Muscle of leg (tissue), 3 donors: ENCODE measurements around the gene LASP1NB.
A peak's percentile ranks its signal among the peaks of the same experiment; 100 is the strongest.
"Not testable (repeated sequence)": the region's sequence is repeated elsewhere in the genome, so short reads cannot be mapped to it uniquely, and the experiment has no call there.

ENCODE experiments used
- DNase-seq: peaks from one replicate; pipeline ENCODE4 v3.0.0; 2013
- H3K27ac ChIP-seq: one replicate; pipeline ENCODE4 v1.5.1; 2013; ENCODE audit warnings: mild to moderate bottlenecking, low read length, control low read depth
- H3K27me3 ChIP-seq: one replicate; pipeline ENCODE4 v1.6.1; 2013; ENCODE audit warnings: low read length; ENCODE audit not compliant: control insufficient read depth, insufficient read depth
- H3K36me3 ChIP-seq: one replicate; pipeline ENCODE4 v1.6.1; 2013; ENCODE audit warnings: low read length; ENCODE audit not compliant: control insufficient read depth, insufficient read depth
- H3K4me1 ChIP-seq: one replicate; pipeline ENCODE4 v1.6.1; 2013; ENCODE audit warnings: low read length; ENCODE audit not compliant: control insufficient read depth, insufficient read depth
- H3K4me3 ChIP-seq: one replicate; pipeline ENCODE4 v1.5.1; 2013; ENCODE audit warnings: low read length, control low read depth
- H3K9me3 ChIP-seq: replicated peaks from 2 replicates; pipeline ENCODE4 v1.6.1; 2013; ENCODE audit warnings: low read depth, low read length; ENCODE audit not compliant: control insufficient read depth
- WGBS: methylation state at CpG from one replicate; pipeline ENCODE4 v1.1.5; 2013; ENCODE audit warnings: missing lambda C conversion rate; ENCODE audit not compliant: insufficient coverage; 5-methylcytosine and 5-hydroxymethylcytosine counted together

The LASP1NB gene

DNA sequence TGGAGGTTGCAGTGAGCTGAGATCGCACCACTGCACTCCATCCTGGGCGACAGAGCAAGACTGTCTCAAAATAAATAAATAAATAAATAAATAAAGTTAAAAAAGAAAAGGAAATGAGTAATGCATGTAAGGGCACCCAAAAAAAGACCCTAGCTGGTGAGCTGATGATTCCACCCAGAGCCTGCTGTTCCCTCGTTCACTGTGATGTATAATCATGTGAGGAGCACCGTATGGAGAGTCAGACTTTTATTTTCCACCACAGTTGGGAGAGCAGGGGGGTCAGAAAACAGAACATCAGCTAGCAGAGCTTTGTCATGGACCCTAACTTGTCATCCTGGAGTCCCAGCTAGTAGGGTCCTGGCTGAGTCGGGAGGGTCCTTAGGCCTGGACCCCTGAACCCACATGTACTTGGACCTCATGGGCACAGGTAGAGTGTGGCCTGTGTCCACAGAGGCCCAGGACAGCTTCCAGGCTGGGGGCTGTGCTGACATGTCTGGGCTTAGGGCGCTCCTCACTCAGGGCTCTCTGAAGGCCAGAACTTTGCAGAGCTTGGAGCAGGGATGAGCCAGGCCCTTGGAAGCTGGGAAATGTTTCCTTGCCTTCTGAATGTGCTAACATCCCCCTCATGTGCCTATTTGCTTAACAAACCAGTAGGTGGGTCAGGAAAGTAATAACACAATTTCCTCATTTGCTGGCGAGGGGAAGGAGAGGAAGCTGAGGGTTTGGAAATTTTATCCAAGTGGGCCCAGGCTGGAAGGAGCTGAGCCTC is 18.8 kb upstream of the LASP1NB start:
- 76% methylated on average over 3 of the region's 7 CpGs for WGBS

DNA sequence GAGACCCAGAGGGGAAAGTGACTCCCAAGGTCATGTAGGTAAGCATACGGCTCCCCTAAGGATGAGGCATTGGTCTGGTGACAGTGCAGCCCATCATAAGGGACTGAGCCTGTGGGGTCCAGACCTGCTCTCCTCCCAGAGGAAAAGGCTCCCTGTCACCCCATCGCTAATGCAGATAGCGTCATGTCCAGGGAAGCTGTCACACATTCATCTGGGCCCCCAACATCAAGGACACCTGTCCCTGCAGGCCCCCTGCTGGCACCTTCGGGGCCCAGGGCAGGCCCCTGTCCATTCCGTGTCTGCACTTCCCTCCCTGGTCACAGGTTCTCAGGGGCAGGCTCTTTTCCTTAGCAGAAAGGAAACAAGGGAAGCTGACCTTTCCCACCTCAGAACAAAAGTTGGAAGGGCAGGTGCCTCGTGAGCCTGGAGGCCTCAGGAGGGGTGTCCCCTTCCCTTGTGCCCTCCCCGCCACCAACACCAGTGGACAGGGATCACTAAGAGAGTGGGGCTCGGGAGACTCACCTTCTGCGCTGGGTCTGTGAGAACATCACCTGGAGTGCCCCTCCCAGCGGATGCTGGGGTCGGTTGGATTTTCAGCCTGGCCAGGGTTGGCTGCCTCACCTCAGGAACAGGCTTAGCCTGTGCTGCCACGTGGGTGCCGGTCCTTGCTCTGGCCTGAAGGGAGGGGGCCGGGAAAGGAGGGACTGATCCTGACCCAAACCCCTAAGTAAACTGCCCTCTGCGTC is 17.3 kb upstream of the LASP1NB start:
- no peak for DNase-seq
- 70% methylated on average over 12 of the region's 15 CpGs for WGBS
- Histone ChIP-seq H3K27ac (peak overlapping the region; percentile 37), H3K9me3 (no peaks in the 10 kb centered on the region), H3K36me3 (peaks cover 43% of the 10 kb centered on the region), H3K27me3 (no peaks in the 10 kb centered on the region), H3K4me3 (no peak overlapping the region), H3K4me1 (peaks cover 21% of the 10 kb centered on the region)

More for the DNA sequence above, 18.8 kb upstream of the LASP1NB start:
- H3K4me1 ChIP-seq: peaks cover 11% of the 10 kb centered on the region
- H3K9me3 ChIP-seq: no peaks in the 10 kb centered on the region
- H3K27ac ChIP-seq: no peak overlapping the region
- H3K36me3 ChIP-seq: peaks cover 46% of the 10 kb centered on the region
- no peaks in the 10 kb centered on the region for H3K27me3 ChIP-seq
- no peak for DNase-seq
- no peak overlapping the region for H3K4me3 ChIP-seq

DNA sequence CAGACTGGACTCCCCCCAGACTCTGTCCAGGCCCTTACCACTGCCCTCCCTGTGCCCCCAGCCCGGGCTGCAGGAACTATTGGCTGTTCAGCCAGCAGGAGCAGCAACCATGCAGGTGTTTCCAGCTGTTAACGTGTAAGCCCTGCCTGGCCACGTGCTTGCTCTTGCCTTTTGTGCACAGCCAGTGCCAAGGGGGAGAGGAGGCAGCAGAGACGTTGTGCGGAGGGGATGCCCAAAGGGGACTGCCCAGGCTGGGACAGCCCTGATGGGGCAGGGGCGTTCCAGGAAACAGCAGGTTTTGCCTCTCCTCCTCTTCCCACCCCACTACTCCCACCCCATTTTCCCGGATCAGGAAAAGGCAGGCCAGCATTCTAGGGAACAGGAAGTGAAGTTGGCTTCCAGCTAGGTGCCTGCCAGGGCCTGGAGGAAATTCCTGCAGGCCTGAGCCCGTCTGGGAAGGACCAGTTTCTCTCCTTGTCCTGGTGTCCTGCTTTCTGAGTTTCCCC is 16.7 kb upstream of the LASP1NB start:
- Histone ChIP-seq H3K4me1 (peaks cover 21% of the 10 kb centered on the region), H3K36me3 (peaks cover 41% of the 10 kb centered on the region), H3K27me3 (no peaks in the 10 kb centered on the region), H3K4me3 (no peak overlapping the region), H3K9me3 (no peaks in the 10 kb centered on the region), H3K27ac (peak overlapping the region; percentile 37)
- 22% methylated on average over 4 of the region's 8 CpGs for WGBS
- DNase-seq: no peak

DNA sequence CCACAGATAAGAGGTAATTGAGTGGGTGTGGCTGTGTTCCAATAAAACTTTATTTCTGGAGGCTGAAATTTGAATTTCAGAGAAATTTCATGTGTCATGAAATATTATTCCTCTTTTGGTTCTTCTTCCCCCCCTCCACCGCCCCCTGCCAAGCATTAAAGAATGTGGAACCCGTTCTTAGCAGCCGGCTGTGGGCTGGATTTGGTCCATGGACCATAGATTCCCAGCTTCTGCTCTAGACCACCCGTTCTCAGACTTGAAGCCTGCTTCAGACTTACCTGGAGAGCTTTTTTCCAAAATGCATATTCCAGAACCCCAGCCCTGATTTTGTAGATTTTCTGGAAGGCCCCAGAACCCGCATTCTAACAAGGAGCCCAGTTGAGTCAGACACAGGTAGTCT is 15.1 kb upstream of the LASP1NB start:
- no peak for DNase-seq
- Histone ChIP-seq H3K36me3 (peaks cover 55% of the 10 kb centered on the region), H3K4me1 (peaks cover 21% of the 10 kb centered on the region), H3K27ac (no peak overlapping the region), H3K4me3 (no peak overlapping the region), H3K9me3 (no peaks in the 10 kb centered on the region), H3K27me3 (no peaks in the 10 kb centered on the region)
- 85% methylated on average over 5 of the region's 5 CpGs for WGBS

DNA sequence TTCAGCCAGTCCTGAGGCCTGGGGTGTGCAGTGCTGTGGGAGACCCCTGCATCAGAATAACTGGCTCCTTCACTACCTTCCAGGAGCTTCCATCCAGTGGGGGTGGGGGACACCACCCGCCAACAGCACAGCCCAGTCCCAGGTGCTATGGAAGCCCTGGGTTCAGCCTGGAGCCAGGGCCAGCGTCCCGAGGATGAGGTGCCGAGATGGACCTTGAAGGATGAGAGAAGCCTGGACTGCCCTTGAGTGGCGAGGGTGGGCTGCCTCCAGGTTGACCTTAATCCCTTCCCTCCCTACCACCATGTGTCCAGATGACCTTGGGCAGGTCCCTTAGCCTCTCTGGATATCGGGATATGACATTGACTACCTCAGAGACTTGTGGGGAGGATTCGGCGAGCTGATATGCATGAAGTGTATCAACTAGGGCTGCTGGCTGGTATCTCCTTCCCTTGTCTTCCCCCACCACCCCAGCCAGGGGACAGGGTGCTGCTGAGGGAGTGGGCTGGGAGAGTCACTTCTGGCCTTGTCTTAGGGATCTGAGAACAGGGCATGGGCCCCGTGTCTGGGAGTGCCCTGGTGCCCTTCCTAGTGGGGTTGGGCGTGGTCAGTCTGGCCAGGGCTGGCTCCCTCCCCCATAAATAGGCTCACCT is 14.2 kb upstream of the LASP1NB start:
- Histone ChIP-seq H3K4me1 (peaks cover 21% of the 10 kb centered on the region), H3K36me3 (peaks cover 61% of the 10 kb centered on the region), H3K4me3 (no peak overlapping the region), H3K9me3 (no peaks in the 10 kb centered on the region), H3K27me3 (no peaks in the 10 kb centered on the region), H3K27ac (no peak overlapping the region)
- no peak for DNase-seq
- 90% methylated on average over 5 of the region's 10 CpGs for WGBS

DNA sequence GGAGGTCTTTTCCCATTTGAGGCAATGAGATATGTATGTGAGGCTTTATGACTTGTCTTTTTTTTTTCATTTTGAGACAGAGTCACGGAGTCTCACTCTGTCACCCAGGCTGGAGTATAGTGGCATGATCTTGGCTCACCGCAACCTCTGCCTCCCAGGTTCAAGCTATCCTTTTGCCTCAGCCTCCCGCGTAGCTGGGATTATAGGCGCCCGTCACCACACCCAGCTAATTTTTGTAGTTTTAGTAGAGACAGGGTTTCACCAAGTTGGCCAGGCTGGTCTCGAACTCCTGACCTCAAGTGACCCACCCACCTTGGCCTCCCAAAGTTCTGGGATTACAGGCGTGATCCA is 13.7 kb upstream of the LASP1NB start:
- H3K4me1 ChIP-seq: peaks cover 21% of the 10 kb centered on the region

DNA sequence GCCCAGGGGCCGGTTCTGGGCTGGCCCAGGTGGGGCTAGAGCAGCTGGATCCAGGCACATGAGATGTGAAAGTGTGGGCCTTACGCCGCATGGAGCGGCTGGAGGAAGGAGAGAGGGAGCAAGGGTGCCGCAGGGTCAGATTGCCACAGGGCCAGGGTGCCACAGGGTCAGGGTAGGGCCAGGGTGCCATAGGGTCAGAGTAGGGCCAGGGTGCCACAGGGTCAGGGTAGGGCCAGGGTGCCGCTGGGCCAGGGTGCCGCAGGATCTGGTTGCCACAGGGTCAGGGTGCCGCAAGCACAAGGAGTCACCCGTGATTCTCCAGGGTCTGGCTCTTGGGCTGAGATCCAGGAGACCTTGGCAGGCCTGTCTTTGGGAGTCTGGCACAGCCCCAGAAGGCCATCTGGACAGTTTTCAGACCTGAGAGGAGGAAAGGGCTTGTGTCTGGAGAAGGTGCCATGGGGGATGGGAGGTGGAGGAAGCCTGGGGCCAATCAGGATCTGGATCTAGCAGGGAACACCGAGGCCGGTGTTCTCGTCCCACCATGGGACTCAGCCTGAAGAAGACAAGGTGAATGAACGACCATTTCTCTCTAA is 13.1 kb upstream of the LASP1NB start:
- no peak overlapping the region for H3K27ac ChIP-seq
- no peaks in the 10 kb centered on the region for H3K27me3 ChIP-seq
- H3K4me1 ChIP-seq: peaks cover 21% of the 10 kb centered on the region
- 66% methylated on average over 9 of the region's 13 CpGs for WGBS
- H3K4me3 ChIP-seq: no peak overlapping the region
- H3K36me3 ChIP-seq: peaks cover 64% of the 10 kb centered on the region
- no peak for DNase-seq
- no peaks in the 10 kb centered on the region for H3K9me3 ChIP-seq

More for the DNA sequence above, 13.7 kb upstream of the LASP1NB start:
- H3K36me3 ChIP-seq: peaks cover 61% of the 10 kb centered on the region
- not testable (repeated sequence) for DNase-seq, H3K4me3 ChIP-seq, H3K27ac ChIP-seq, H3K9me3 ChIP-seq, H3K27me3 ChIP-seq
- WGBS: 87% methylated on average over 2 of the region's 8 CpGs

DNA sequence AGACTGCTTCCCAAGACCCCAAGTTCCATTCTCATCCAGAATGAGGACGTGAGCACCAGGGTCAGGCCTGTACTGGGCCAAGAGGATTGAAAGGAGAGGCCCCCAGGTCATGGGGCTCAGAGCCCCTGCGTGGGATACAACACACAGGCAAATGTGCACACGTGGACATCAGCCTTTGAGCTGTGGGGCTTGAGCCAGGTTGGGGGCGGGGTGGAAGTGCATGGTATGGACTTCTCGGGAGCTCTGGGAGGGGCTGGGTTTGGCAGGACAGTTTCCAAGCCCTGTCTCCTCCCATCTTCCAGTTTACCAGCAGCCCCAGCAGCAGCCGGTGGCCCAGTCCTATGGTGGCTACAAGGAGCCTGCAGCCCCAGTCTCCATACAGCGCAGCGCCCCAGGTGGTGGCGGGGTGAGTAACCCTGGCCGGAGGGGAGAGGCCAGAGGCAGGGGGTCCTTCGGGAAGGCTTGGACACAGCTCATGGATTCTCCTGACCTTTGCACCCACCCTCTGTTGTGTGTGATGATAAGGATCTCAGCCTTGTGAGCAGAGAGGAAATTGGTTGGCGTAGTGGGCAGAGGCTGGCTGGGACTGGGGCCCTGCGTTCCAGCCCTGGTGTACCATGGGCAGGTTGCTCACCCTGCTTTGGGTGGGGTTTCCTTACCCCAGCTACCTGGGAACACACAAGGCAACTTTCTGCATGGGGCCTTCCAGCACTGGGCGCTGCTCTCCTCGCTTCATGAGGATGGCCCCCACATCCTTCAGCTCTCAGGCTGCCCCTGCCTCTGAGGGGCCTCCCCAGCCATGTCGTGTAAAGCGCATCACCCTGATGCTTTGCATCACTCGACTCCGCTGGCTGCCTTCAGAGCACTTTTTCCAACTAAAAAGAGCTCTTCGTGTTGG is 10.4 kb upstream of the LASP1NB start:
- peaks cover 71% of the 10 kb centered on the region for H3K36me3 ChIP-seq
- no peak for DNase-seq
- peaks cover 19% of the 10 kb centered on the region for H3K4me1 ChIP-seq
- no peak overlapping the region for H3K4me3 ChIP-seq
- no peaks in the 10 kb centered on the region for H3K9me3 ChIP-seq
- no peak overlapping the region for H3K27ac ChIP-seq
- H3K27me3 ChIP-seq: no peaks in the 10 kb centered on the region
- WGBS: 83% methylated on average over 14 of the region's 20 CpGs

DNA sequence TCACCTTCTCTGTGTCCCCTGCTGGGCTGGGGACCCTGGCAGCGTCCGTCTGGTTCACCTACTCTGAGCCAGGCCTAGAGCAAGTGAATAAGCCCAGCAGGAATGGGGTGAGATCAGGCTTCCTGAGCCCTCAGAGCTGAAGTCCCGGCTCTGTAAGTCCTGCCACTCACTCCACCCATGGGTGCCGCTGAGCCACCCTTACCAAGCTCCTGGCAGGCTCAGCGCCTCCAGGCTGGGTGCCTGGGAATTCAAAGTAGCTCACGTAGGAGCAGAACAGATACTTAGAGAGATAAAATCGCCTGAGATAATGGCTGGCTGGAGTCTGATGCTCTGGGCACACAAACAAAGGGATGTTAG is 9.8 kb upstream of the LASP1NB start:
- H3K27ac ChIP-seq: no peak overlapping the region
- DNase-seq: no peak
- H3K36me3 ChIP-seq: peaks cover 76% of the 10 kb centered on the region
- H3K27me3 ChIP-seq: no peaks in the 10 kb centered on the region
- no peaks in the 10 kb centered on the region for H3K9me3 ChIP-seq
- H3K4me1 ChIP-seq: peaks cover 26% of the 10 kb centered on the region
- H3K4me3 ChIP-seq: no peak overlapping the region
- 88% methylated on average over 7 of the region's 7 CpGs for WGBS
